ENCODE data around the gene KLHL33. TPM values are rescaled to one million over a fixed set of nuclear protein-coding genes. Genes with fewer than 3 reads are reported as not detected.

Gene KLHL33
- total and polyA plus RNA-seq, 2 donors (not counting 3 experiments of a cell fraction or from before 2014, with no cell fraction given) = not detected

DNA sequence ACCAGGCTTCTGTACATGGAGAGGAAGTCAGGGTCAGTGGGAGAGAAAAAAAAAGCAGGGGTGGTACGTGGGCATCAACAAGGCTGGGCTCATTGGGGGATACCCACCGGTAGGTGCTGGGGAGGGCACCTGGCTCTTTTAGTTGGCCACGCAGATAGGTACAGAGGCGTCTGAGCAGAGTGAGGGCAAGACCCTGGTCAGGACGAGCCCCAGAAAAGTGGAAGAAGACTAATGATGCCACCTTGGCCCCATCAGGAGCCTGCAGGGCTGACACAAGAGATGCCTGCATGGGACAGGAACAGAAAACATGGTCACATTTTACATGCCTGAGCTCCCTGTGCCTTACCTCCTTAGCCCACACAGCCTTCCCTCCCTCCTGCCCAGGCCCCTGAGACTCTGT is 52.3 kb downstream of the KLHL33 start:
- Histone ChIP-seq H3K27ac (ENCODE audit: insufficient read depth, low read depth, low read length) (no peak overlapping the region), H3K4me1 (ENCODE audit: control insufficient read depth, extremely low read depth, insufficient read depth, low read length) (no peaks in the 10 kb centered on the region), H3K36me3 (ENCODE audit: control insufficient read depth in 2 of 2, extremely low read depth in 1 of 2, insufficient read depth in 2 of 2, low read length in 2 of 2) (peaks cover 21 to 80% of the 10 kb centered on the region in 2 experiments), H4K20me1 (replicated peaks; ENCODE audit: control insufficient read depth, extremely low read depth, insufficient read depth, low read length) (no peaks in the 10 kb centered on the region), H3K9me1 (replicated peaks; ENCODE audit: control insufficient read depth, extremely low read depth, insufficient read depth, low read length) (no peaks in the 10 kb centered on the region), H3K79me2 (ENCODE audit: control insufficient read depth, insufficient read depth, low read length) (no peaks in the 10 kb centered on the region), H3K27me3 (ENCODE audit: control insufficient read depth in 2 of 2, insufficient read depth in 2 of 2, low read length in 2 of 2) (no peaks in the 10 kb centered on the region), H3K4me3 (replicated peaks in 1 of 3; ENCODE audit: insufficient read depth in 1 of 3, low read depth in 1 of 3, low read length in 3 of 3) (no peak overlapping the region), H3K9ac (replicated peaks; ENCODE audit: extremely low read depth, insufficient read depth, low read length) (no peak overlapping the region), H2AFZ (ENCODE audit: low read depth, low read length) (no peak overlapping the region), H3K9me3 (replicated peaks; ENCODE audit: control insufficient read depth, insufficient read depth, low read length) (no peaks in the 10 kb centered on the region), H3K4me2 (ENCODE audit: insufficient read depth, low read length) (no peak overlapping the region)
- DNase-seq (ENCODE audit: low read depth, low spot score) = no peak
- intact Hi-C loops (cut with micrococcal nuclease) (no loop called here), dilution Hi-C loops (cut with MboI; ENCODE audit: extremely low pct_ligation_motif_present, low sequenced_read_pairs) (no loop called here)
- FAIRE-seq = no peak
- CTCF ChIA-PET = no interaction called here
- TF ChIP-seq JUN (IDR thresholded peaks at IDR 0.05; ENCODE audit: borderline replicate concordance, insufficient read depth, insufficient read length, low read depth) = no peak
- no peak for TF ChIP-seq POLR2AphosphoS5 (IDR thresholded peaks at IDR 0.05; ENCODE audit: insufficient read depth, low read depth, low read length)
- no peak for TF ChIP-seq MAX (IDR thresholded peaks at IDR 0.05; ENCODE audit: insufficient read depth, insufficient read length)
- no peak for TF ChIP-seq POLR2A (IDR thresholded peaks at IDR 0.05; ENCODE audit: low read depth, low read length)
- no peak for TF ChIP-seq FOS (IDR thresholded peaks at IDR 0.05; ENCODE audit: borderline replicate concordance, insufficient read depth, low read length)
- no TSS peak for BruUV-seq (replicated peaks)
- POLR2A ChIA-PET = no interaction called here

DNA sequence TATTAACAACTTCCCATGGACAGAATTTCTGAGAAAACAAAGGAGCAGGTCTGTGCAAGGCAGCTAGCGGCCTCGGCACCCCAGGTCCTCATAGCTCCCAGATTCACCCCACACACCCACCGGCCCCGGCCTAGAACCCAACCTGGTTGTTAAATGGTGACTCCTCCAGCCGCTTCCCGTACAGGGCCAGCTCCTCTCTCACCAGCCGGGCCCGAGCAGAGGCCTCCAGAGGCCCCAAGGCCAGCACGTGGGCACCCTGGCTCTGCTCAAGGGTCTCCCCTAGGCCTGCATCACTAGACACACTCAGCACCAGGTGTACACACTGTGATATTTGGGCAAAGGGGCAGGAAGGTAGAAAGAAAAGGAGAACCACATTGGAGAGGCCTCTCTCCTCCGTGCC is 52.9 kb downstream of the KLHL33 start:
- no peaks in the 10 kb centered on the region for H4K20me1 ChIP-seq (replicated peaks; ENCODE audit: control insufficient read depth, extremely low read depth, insufficient read depth, low read length)
- no peak overlapping the region for H2AFZ ChIP-seq (ENCODE audit: low read depth, low read length)
- H3K79me2 ChIP-seq (ENCODE audit: control insufficient read depth, insufficient read depth, low read length) = no peaks in the 10 kb centered on the region
- H3K9me3 ChIP-seq (replicated peaks; ENCODE audit: control insufficient read depth, insufficient read depth, low read length) = no peaks in the 10 kb centered on the region
- dilution Hi-C loops (cut with MboI; ENCODE audit: extremely low pct_ligation_motif_present, low sequenced_read_pairs) = no loop called here
- H3K9ac ChIP-seq (replicated peaks; ENCODE audit: extremely low read depth, insufficient read depth, low read length) = no peak overlapping the region
- H3K9me1 ChIP-seq (replicated peaks; ENCODE audit: control insufficient read depth, extremely low read depth, insufficient read depth, low read length) = no peaks in the 10 kb centered on the region
- ChIA-PET CTCF (no interaction called here), POLR2A (no interaction called here)
- H3K36me3 ChIP-seq (ENCODE audit: control insufficient read depth in 2 of 2, extremely low read depth in 1 of 2, insufficient read depth in 2 of 2, low read length in 2 of 2) = peaks cover 23 to 80% of the 10 kb centered on the region in 2 experiments
- intact Hi-C loops (cut with micrococcal nuclease) = no loop called here
- H3K27ac ChIP-seq (ENCODE audit: insufficient read depth, low read depth, low read length) = no peak overlapping the region
- H3K27me3 ChIP-seq (ENCODE audit: control insufficient read depth in 2 of 2, insufficient read depth in 2 of 2, low read length in 2 of 2) = no peaks in the 10 kb centered on the region
- DNase-seq (ENCODE audit: low read depth, low spot score) (no peak), FAIRE-seq (no peak)
- no TSS peak for BruUV-seq (replicated peaks)
- H3K4me2 ChIP-seq (ENCODE audit: insufficient read depth, low read length) = no peak overlapping the region
- H3K4me1 ChIP-seq (ENCODE audit: control insufficient read depth, extremely low read depth, insufficient read depth, low read length) = no peaks in the 10 kb centered on the region
- no peak for TF ChIP-seq POLR2A (IDR thresholded peaks at IDR 0.05; ENCODE audit: low read depth, low read length)
- TF ChIP-seq MYC (IDR thresholded peaks at IDR 0.05; ENCODE audit: low read depth, low read length) = no peak
- no peak overlapping the region for H3K4me3 ChIP-seq (replicated peaks in 1 of 3; ENCODE audit: insufficient read depth in 1 of 3, low read depth in 1 of 3, low read length in 3 of 3)
